GM19438 (cell line): ENCODE data around the gene TTLL6.

ENCODE experiments used
- ATAC-seq: cut with Tn5 transposase; IDR thresholded peaks from one replicate; pipeline ENCODE4 v1.9.1; 2021; ENCODE audit warnings: low read depth; ENCODE audit not compliant: unreplicated experiment

TTLL6 gene

DNA sequence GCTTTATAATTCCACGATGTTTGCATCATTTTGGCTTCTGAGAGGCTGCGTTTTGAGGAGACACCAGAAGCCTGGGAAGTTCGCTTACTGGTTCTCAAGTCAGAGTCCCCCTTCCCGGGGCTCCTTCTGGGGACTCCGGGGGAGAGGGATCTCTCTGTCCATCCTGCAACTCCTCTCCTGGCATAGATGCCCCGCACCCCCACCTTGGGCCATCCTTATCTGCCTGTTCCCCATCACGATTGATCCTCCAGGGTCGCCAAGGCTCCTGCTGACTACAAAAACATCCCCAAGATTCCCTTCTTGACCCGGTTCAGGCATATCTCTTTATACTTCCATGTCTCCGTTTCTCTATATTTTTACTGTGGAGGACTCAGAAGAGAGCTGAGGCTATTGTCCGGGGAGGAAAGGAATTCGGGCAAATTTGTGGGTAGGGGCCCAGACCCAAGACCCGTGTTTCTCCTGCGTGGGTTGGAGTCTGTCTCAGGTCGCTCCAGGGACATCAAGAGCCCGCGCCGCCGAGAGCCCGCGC is 70.0 kb downstream of the TTLL6 start:
- no peak for ATAC-seq

- ATAC-seq = no peak
Observed at GRCh38 chr17:48745381-48746275, 71.4 kb downstream of the TTLL6 start.

DNA sequence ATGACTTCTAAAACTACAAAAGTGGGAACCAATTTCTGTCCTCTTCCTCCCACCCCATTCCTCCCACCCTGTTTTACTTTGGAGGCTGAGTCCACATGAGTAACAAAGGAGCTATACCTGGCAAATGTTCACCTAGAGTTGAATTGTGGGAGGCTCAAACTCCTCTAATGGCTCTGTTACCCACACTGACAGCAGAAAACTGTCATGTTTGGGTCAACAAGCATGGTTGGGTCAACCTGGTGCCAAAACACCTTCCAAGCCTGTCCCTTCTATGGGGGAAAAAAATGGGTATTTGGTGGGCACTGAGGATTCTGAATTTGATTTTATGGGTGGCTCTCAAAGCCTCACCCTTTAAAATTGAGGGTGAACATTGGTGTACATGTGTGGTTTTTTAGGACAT is 76.5 kb downstream of the TTLL6 start:
- ATAC-seq = no peak

DNA sequence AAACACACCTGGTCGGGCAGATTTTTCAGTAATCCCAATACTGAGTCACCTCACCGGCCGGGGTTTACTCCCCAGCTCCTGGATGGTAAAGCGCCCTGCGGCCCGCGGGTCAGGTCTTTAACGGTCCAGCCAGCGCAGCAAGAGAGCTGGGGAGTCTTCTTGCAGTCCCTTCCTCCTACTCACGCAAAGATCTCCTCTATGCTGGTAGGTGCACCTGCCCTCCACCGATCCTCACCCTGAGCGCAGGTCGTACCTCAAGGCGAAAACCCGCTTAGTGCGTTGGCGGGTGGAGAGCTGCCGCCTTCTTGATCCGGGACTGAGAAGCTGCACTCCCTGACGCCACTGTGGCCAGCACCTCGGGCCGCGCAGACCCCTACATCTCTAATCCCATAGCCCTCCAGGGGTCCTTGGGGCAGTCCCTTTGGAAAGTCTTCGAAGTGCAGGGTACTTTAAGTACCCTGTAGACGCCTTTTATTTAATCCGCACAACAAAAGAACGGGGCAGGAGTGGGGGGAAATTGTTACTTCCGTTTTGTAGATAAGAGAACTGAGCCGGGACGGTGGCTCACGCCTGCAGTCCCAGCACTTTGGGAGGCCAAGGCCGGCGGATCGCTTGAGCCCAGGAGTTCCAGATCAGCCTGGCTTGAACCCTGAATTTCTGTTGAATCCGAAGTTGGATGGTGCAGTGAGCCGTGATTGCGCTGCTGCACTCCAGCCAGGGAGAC is 78.1 kb downstream of the TTLL6 start:
- no peak for ATAC-seq

- ATAC-seq = no peak
Observed at GRCh38 chr17:48738424-48738802, 78.6 kb downstream of the TTLL6 start.

- ATAC-seq = no peak
Observed at GRCh38 chr17:48737330-48738043, 79.5 kb downstream of the TTLL6 start.

DNA sequence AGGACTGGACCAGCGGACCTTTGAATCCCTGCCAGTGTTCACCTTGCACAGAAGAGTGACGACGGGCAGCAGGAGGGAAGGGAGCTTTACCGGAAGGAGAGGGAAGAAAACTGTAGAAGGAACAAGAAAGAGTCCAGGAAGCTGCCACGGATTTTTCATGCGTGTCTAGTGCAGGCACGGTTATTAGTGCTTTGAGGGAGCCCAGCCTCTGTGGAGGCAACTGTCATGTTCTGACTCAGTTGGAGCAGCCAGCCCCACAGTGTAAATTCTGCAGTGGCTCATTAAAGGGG is 82.0 kb downstream of the TTLL6 start:
- no peak for ATAC-seq

DNA sequence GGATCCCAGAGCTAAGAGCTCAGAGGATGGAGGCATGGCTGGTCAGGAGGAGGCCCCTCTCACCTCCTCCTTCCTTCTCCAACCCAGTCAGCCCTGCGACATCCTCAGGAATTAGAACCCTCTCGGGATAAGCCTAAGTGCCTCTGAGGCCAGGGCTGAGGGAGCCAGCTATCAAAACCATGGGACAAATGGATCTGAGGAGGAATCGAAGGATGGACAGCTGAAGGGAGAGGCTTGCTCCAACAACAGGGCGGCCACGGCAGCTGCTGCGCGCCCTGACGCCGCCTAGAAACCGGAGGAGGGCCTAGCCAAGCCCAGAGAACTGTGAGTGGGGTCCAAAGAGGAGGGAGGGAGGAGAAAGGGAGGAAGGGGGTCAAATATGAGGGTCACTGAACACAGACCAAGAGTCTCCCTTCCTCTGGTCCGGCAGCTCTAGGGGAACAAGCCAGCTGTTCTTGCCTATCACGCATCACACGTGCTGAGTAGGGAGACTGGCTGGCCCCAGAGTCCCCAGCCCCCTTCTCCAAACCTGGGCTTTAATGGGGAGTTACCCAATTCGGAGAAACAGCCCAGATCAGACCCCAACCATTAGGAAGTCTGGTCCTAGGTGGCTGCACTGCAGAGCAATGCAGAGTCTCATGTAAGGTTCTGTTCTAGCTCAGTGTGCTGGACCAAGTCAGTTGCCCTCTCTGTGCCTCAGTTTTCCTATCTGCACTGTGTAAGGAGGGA is 82.5 kb downstream of the TTLL6 start:
- ATAC-seq = no peak

GRCh38 chr17:48733632-48734328 is 83.2 kb downstream of the TTLL6 start:
- ATAC-seq = no peak

- ATAC-seq = no peak
Observed at GRCh38 chr17:48732688-48733629, 84.1 kb downstream of the TTLL6 start.

DNA sequence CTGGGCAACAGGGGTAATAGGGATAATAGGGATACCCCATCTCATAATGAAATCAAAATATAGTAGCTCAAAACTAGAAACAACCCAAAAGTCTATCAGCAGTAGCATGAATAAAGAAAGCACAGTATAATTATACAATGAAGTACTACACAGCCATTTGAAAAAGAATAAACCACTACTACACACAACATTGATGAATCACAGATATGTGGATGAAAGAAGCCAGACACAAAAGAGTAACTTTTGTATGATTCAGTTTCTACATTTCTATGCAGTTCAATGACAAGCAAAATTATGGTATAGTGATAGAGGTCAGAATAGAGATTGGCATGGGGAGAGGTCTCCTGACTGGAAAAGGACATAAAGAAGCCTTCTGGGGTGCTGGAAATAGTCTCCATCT is 85.7 kb downstream of the TTLL6 start:
- no peak for ATAC-seq

GRCh38 chr17:48730240-48730550 is 86.8 kb downstream of the TTLL6 start:
- no peak for ATAC-seq

- ATAC-seq = no peak
Observed at GRCh38 chr17:48729335-48730239, 87.4 kb downstream of the TTLL6 start.

DNA sequence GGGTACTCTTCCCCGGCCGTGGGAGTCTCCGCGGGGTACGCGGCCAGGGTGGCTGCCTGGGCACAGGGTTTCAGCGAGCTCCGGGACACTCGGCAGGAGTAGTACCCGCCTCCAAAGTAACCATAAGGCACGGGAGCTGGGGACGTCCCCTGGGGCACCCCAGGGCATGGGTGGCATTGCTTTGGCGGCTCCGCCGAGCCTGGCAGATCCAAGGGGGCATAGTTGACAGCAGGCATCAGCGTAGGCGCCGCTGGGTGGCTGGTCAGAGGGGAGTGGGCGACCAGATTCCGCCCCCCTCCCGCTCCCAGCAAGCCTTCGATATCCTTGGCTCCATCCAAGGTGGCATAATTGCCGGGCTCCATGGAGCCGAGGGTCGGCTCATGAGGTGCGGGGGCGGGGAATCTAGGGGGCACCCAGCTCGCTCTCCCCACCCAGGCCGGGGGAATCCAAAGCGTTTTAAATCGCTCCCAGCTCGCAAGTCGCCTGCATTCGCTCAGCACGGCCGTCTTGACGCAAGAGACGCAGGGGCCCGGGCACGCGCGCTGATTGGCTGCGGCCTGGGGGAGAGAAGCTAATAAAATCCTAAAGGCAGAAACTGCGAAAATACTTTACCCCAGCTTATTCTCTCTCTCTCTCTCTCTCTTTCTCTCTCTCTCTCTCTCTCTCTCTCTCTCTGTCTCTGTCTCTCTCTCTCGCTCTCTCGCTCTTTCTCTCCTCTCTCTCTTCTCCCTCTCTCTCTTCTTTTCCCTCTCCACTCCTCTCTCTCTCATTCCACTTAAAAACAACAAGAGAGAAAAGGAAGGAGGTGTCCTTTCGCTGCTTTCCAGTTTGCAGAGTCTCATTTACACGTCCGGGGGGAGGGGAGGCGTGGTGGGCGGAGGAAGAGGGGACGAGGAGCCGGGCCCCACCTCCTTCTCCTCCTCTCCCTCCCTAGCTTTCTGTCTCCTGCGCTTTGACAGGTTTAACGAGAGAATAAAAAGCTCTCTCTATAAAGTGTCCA is 88.5 kb downstream of the TTLL6 start, which contains the start of gene HOXB13:
HOXB13 (minus strand) TSS at position 519 of the 1,000 bp plus-strand sequence; CDS start at position 362, 157 bp downstream.
- ATAC-seq = no peak

DNA sequence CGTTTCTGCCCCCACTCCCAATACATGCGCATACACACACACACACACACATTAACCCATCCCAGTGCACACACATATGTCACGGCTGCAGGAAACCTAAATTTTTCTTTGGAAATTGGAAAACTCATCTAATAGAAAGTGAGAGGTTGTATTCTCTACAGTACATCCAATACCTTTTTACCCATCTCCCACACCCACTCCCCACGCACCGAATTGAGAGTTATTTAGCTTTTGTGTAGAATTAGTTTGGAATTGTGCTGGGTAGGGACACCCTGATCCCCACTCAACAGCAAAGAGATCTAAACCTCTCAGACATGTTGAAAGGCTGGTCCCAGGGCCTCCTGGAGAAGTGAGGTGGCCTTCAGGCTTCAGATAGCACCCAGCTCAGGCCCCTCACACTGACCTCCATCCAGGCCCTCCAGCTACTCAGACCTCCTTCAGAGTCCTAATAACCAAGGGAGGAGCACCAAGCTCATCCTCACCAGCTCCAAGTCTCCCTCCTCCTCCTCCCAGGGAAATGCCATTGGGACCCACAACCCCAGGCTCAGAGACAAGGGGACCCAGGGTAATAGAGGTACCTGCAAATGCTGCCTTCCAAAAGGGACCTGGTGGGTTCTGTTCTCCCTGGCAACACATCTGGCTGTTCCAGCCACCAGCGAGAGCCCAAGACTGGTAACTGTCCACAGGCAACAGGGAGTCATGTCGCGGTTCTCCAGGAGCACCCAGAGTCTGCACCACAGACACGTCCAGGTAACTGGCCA is 89.4 kb downstream of the TTLL6 start:
- no peak for ATAC-seq

- ATAC-seq = no peak
Observed at GRCh38 chr17:48726916-48727286, 90.1 kb downstream of the TTLL6 start.
